ENCODE data around the gene DAB1. TPM values are rescaled to one million over a fixed set of nuclear protein-coding genes. Genes with fewer than 3 reads are reported as not detected.

Gene DAB1
- total RNA-seq, 1 experiment from 2014 or later = not detected

DNA sequence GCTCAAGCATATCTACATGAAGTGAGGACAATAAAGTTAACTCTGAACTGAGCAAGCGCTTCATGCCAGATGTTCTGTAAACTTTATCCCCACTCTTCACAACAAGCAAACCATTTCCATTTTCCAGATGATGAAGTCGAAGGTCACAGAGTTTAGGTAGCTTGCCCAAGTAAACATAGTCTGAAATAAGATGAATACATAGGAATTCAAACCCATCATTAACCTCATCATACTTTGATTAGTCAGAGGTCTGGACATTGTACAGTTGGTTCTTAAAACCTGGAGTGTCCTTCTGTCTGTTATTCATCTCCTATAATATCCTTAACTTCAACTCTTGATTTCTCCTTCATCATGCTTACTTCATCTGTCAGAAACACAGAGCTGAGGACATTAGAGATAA, 277.8 kb downstream of the DAB1 start:
- Histone ChIP-seq H3K79me2 (ENCODE audit: insufficient read depth, low read length) (no peaks in the 10 kb centered on the region), H2AFZ (ENCODE audit: low read depth, low read length, poor library complexity, severe bottlenecking) (no peak overlapping the region), H3K9ac (ENCODE audit: low read length) (no peak overlapping the region), H3K4me2 (ENCODE audit: low read length) (no peak overlapping the region), H3K36me3 (ENCODE audit: control insufficient read depth in 1 of 2, insufficient read depth in 2 of 2, low read length in 2 of 2) (no peaks in the 10 kb centered on the region), H3K27ac (ENCODE audit: low read depth, low read length) (no peak overlapping the region), H3K27me3 (ENCODE audit: insufficient read depth, low read length) (peaks cover 6% of the 10 kb centered on the region), H4K20me1 (ENCODE audit: insufficient read depth) (no peaks in the 10 kb centered on the region), H3K9me3 (ENCODE audit: control insufficient read depth in 1 of 2, insufficient read depth in 1 of 2, low read depth in 1 of 2, low read length in 2 of 2) (no peaks in the 10 kb centered on the region), H3K4me1 (ENCODE audit: control insufficient read depth in 1 of 2, insufficient read depth in 2 of 2, low read length in 2 of 2) (no peaks in the 10 kb centered on the region), H3K4me3 (replicated peaks in 1 of 2; ENCODE audit: low read depth in 1 of 2, low read length in 2 of 2) (no peak overlapping the region), H3K9me2 (ENCODE audit: insufficient read depth) (no peaks in the 10 kb centered on the region)
- ChIA-PET CTCF (no interaction called here), POLR2A (no interaction called here), RAD21 (ENCODE audit: low non-redundant PET in 1 of 2, low total read pairs in 2 of 2, uncharacterized antibody in 2 of 2, unreplicated experiment in 2 of 2) (no interaction called here)
- ATAC-seq (no peak), DNase-seq (ENCODE audit: low read depth, low spot score) (no peak)
- intact Hi-C loops (cut with micrococcal nuclease) = no loop called here
- BruUV-seq (replicated peaks) = no TSS peak
- TF ChIP-seq, protein P1, sequence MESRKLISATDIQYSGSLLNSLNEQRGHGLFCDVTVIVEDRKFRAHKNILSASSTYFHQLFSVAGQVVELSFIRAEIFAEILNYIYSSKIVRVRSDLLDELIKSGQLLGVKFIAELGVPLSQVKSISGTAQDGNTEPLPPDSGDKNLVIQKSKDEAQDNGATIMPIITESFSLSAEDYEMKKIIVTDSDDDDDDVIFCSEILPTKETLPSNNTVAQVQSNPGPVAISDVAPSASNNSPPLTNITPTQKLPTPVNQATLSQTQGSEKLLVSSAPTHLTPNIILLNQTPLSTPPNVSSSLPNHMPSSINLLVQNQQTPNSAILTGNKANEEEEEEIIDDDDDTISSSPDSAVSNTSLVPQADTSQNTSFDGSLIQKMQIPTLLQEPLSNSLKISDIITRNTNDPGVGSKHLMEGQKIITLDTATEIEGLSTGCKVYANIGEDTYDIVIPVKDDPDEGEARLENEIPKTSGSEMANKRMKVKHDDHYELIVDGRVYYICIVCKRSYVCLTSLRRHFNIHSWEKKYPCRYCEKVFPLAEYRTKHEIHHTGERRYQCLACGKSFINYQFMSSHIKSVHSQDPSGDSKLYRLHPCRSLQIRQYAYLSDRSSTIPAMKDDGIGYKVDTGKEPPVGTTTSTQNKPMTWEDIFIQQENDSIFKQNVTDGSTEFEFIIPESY (IDR thresholded peaks at IDR 0.05; ENCODE audit: extremely low read depth, insufficient replicate concordance, low read length) = no peak
- TF ChIP-seq EGR1 (IDR thresholded peaks at IDR 0.05; ENCODE audit: low read depth) (no peak), POLR2AphosphoS5 (IDR thresholded peaks at IDR 0.05; ENCODE audit: low read depth, low read length) (no peak), YY1 (IDR thresholded peaks at IDR 0.05; ENCODE audit: extremely low read depth, insufficient replicate concordance, low read depth, low read length) (no peak), POLR2A (IDR thresholded peaks at IDR 0.05; ENCODE audit: borderline replicate concordance, extremely low read depth, insufficient read depth, insufficient read length) (no peak), SP1 (IDR thresholded peaks at IDR 0.05; ENCODE audit: low read depth) (no peak), RAD21 (IDR thresholded peaks at IDR 0.05; ENCODE audit: low read depth) (no peak)
- TF ChIP-seq, protein P2, sequence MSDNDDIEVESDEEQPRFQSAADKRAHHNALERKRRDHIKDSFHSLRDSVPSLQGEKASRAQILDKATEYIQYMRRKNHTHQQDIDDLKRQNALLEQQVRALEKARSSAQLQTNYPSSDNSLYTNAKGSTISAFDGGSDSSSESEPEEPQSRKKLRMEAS (IDR thresholded peaks at IDR 0.05) = no peak
- TF ChIP-seq, protein P3, sequence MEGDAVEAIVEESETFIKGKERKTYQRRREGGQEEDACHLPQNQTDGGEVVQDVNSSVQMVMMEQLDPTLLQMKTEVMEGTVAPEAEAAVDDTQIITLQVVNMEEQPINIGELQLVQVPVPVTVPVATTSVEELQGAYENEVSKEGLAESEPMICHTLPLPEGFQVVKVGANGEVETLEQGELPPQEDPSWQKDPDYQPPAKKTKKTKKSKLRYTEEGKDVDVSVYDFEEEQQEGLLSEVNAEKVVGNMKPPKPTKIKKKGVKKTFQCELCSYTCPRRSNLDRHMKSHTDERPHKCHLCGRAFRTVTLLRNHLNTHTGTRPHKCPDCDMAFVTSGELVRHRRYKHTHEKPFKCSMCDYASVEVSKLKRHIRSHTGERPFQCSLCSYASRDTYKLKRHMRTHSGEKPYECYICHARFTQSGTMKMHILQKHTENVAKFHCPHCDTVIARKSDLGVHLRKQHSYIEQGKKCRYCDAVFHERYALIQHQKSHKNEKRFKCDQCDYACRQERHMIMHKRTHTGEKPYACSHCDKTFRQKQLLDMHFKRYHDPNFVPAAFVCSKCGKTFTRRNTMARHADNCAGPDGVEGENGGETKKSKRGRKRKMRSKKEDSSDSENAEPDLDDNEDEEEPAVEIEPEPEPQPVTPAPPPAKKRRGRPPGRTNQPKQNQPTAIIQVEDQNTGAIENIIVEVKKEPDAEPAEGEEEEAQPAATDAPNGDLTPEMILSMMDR (IDR thresholded peaks at IDR 0.05 in 2 of 3, conservative IDR thresholded peaks at IDR 0.05 in 1 of 3; ENCODE audit: borderline replicate concordance in 1 of 3, insufficient read depth in 1 of 3, low read depth in 2 of 3, low read length in 2 of 3) = no peak

Data from HCT116 (cell line).